C4-2B (cell line): Measurements from ENCODE around the gene UBXN7.

ENCODE experiments used
- ZFX ChIP-seq: fragments of 450-650 bp; IDR thresholded peaks from 2 replicates; pipeline ENCODE4 v1.6.1; 2017
- TF ChIP-seq, protein P1 (sequence below): fragments of 450-650 bp; conservative IDR thresholded peaks from 2 replicates; pipeline ENCODE4 v1.5.1; 2017; ENCODE audit warnings: mild to moderate bottlenecking

DNA sequence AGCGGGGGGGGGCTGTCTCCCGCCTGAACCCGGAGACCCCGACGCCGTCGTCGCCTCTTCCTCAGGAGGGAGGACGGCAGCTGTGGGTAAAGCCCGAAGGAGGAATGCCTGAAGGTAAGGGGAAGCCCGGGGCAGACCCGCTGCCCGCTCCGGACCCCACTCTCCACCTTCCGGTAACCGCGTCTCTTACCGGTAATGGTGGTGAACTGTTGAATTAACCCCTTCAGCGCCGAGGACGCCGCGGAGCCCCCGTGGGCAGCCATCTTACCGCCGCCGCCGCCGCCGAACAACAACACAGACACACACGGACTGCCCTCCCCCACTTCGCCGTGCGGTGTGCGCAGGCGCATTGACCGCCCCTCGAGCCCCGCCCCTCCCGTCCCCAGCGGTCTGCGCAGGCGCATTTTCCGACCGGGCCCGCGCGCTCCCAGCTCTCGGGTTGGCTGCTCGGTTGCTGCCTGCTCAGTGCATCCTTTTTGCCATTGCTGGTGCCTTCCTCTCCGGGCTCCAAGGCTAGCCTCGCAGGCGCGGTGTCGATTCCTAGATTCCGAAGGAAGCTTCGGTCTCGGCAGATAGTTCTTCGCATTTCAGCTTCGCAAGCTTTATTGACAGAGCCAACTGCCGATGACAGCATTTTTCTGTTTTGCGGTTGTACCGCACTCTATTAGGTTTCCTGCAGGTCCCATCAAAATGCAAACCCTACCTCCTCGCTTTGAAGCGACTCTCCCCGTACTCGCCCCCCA, at the start of gene UBXN7:
- TF ChIP-seq, protein P1, sequence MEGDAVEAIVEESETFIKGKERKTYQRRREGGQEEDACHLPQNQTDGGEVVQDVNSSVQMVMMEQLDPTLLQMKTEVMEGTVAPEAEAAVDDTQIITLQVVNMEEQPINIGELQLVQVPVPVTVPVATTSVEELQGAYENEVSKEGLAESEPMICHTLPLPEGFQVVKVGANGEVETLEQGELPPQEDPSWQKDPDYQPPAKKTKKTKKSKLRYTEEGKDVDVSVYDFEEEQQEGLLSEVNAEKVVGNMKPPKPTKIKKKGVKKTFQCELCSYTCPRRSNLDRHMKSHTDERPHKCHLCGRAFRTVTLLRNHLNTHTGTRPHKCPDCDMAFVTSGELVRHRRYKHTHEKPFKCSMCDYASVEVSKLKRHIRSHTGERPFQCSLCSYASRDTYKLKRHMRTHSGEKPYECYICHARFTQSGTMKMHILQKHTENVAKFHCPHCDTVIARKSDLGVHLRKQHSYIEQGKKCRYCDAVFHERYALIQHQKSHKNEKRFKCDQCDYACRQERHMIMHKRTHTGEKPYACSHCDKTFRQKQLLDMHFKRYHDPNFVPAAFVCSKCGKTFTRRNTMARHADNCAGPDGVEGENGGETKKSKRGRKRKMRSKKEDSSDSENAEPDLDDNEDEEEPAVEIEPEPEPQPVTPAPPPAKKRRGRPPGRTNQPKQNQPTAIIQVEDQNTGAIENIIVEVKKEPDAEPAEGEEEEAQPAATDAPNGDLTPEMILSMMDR = no peak
- no peak for TF ChIP-seq ZFX
